ENCODE data around the gene NSMCE1.
A peak's percentile ranks its signal among the peaks of the same experiment; 100 is the strongest.
"Not testable (repeated sequence)": the region's sequence is repeated elsewhere in the genome, so short reads cannot be mapped to it uniquely, and the experiment has no call there.

NSMCE1 gene

GRCh38 chr16:27273330-27273669 is 4.7 kb upstream of the NSMCE1 start:
- Histone ChIP-seq H3K36me3 (no peaks in the 10 kb centered on the region), H3K9me3 (no peaks in the 10 kb centered on the region), H3K9ac (no peak overlapping the region), H3K4me2 (peak overlapping the region; percentile 76), H3K27ac (no peak overlapping the region), H3K4me3 (no peak overlapping the region), H3K4me1 (peaks cover 35% of the 10 kb centered on the region), H4K20me1 (no peaks in the 10 kb centered on the region), H3K27me3 (no peaks in the 10 kb centered on the region)
- no peak for TF ChIP-seq Cebpa-rat (IDR thresholded peaks at IDR 0.05)

GRCh38 chr16:27272697-27273096 is 4.1 kb upstream of the NSMCE1 start:
- not testable (repeated sequence) for H3K4me3 ChIP-seq, H4K20me1 ChIP-seq, H3K9me3 ChIP-seq, H3K36me3 ChIP-seq, H3K9ac ChIP-seq, H3K27me3 ChIP-seq, H3K27ac ChIP-seq
- Histone ChIP-seq H3K4me1 (peaks cover 41% of the 10 kb centered on the region), H3K4me2 (peak overlapping the region; percentile 76; the same call in 1 of the 2 replicates)

- Histone ChIP-seq H3K9ac (no peak overlapping the region), H3K4me2 (no peak overlapping the region), H3K4me1 (peaks cover 43% of the 10 kb centered on the region), H3K27me3 (no peaks in the 10 kb centered on the region), H4K20me1 (no peaks in the 10 kb centered on the region), H3K36me3 (no peaks in the 10 kb centered on the region), H3K4me3 (no peak overlapping the region), H3K27ac (no peak overlapping the region), H3K9me3 (no peaks in the 10 kb centered on the region)
- no peak for TF ChIP-seq Cebpa-rat (IDR thresholded peaks at IDR 0.05)
These were observed 3.5 kb upstream of the NSMCE1 start for GRCh38 chr16:27272076-27272475.

- Histone ChIP-seq H3K27me3 (no peaks in the 10 kb centered on the region), H3K36me3 (no peaks in the 10 kb centered on the region), H4K20me1 (no peaks in the 10 kb centered on the region), H3K9ac (no peak overlapping the region), H3K4me2 (no peak overlapping the region), H3K9me3 (no peaks in the 10 kb centered on the region), H3K4me3 (no peak overlapping the region), H3K27ac (no peak overlapping the region), H3K4me1 (peaks cover 43% of the 10 kb centered on the region)
- TF ChIP-seq Cebpa-rat (IDR thresholded peaks at IDR 0.05) = no peak
These were observed 1.8 kb upstream of the NSMCE1 start for GRCh38 chr16:27270349-27270748.

- no peak overlapping the region; the same call in 1 of the 2 replicates for H3K9ac ChIP-seq
- peaks cover 36% of the 10 kb centered on the region for H3K4me1 ChIP-seq
These were observed 953 bp upstream of the NSMCE1 start for GRCh38 chr16:27269300-27270150.

GRCh38 chr16:27267037-27267677 is 1.4 kb downstream of the NSMCE1 start:
- Histone ChIP-seq H3K9ac (no peak overlapping the region), H3K27ac (no peak overlapping the region), H3K27me3 (no peaks in the 10 kb centered on the region), H3K36me3 (no peaks in the 10 kb centered on the region; the same call in 1 of the 2 replicates), H3K9me3 (no peaks in the 10 kb centered on the region), H3K4me1 (peaks cover 18% of the 10 kb centered on the region), H4K20me1 (no peaks in the 10 kb centered on the region), H3K4me3 (no peak overlapping the region), H3K4me2 (no peak overlapping the region)
- TF ChIP-seq Cebpa-rat (IDR thresholded peaks at IDR 0.05) = no peak

More at GRCh38 chr16:27269300-27270150, 953 bp upstream of the NSMCE1 start:
- peak overlapping the region; percentile 80; the same call in 1 of the 2 replicates for H3K27ac ChIP-seq
- H3K9me3 ChIP-seq = no peaks in the 10 kb centered on the region
- H3K36me3 ChIP-seq = no peaks in the 10 kb centered on the region
- H3K4me2 ChIP-seq = peak overlapping the region; percentile 76
- H3K4me3 ChIP-seq = peak overlapping the region; percentile 74
- no peaks in the 10 kb centered on the region for H4K20me1 ChIP-seq
- H3K27me3 ChIP-seq = no peaks in the 10 kb centered on the region
- no peak for TF ChIP-seq Cebpa-rat (IDR thresholded peaks at IDR 0.05)

- no peak for TF ChIP-seq Cebpa-rat (IDR thresholded peaks at IDR 0.05)
- H3K27ac ChIP-seq = no peak overlapping the region
- no peaks in the 10 kb centered on the region for H4K20me1 ChIP-seq
- no peaks in the 10 kb centered on the region; the same call in 1 of the 2 replicates for H3K36me3 ChIP-seq
- peaks cover 18% of the 10 kb centered on the region for H3K4me1 ChIP-seq
- no peak overlapping the region for H3K9ac ChIP-seq
- no peak overlapping the region for H3K4me3 ChIP-seq
- H3K27me3 ChIP-seq = no peaks in the 10 kb centered on the region
- H3K4me2 ChIP-seq = no peak overlapping the region
- no peaks in the 10 kb centered on the region for H3K9me3 ChIP-seq
These were observed 2.6 kb downstream of the NSMCE1 start for GRCh38 chr16:27265982-27266381.

- H3K27ac ChIP-seq = no peak overlapping the region
These were observed 4.4 kb downstream of the NSMCE1 start for GRCh38 chr16:27264151-27264550.

GRCh38 chr16:27262904-27263423 is 5.6 kb downstream of the NSMCE1 start:
- H3K27ac ChIP-seq, H3K4me3 ChIP-seq, H3K9me3 ChIP-seq, H3K9ac ChIP-seq, H4K20me1 ChIP-seq, H3K4me1 ChIP-seq, H3K4me2 ChIP-seq, H3K27me3 ChIP-seq, H3K36me3 ChIP-seq: not testable (repeated sequence)

More at GRCh38 chr16:27264151-27264550, 4.4 kb downstream of the NSMCE1 start:
- no peak overlapping the region for H3K4me3 ChIP-seq
- no peaks in the 10 kb centered on the region for H3K9me3 ChIP-seq
- H3K9ac ChIP-seq = no peak overlapping the region
- H3K27me3 ChIP-seq = no peaks in the 10 kb centered on the region
- TF ChIP-seq Cebpa-rat (IDR thresholded peaks at IDR 0.05) = no peak
- no peak overlapping the region for H3K4me2 ChIP-seq
- H3K4me1 ChIP-seq = peaks cover 14% of the 10 kb centered on the region
- no peaks in the 10 kb centered on the region; the same call in 1 of the 2 replicates for H3K36me3 ChIP-seq
- no peaks in the 10 kb centered on the region for H4K20me1 ChIP-seq

GRCh38 chr16:27259710-27260109 is 8.9 kb downstream of the NSMCE1 start:
- no peaks in the 10 kb centered on the region for H3K9me3 ChIP-seq
- no peak overlapping the region for H3K4me3 ChIP-seq
- H3K4me1 ChIP-seq = no peaks in the 10 kb centered on the region
- H3K9ac ChIP-seq = no peak overlapping the region
- H4K20me1 ChIP-seq = no peaks in the 10 kb centered on the region
- no peaks in the 10 kb centered on the region for H3K27me3 ChIP-seq
- TF ChIP-seq Cebpa-rat (IDR thresholded peaks at IDR 0.05) = no peak
- H3K27ac ChIP-seq = no peak overlapping the region
- no peak overlapping the region for H3K4me2 ChIP-seq
- H3K36me3 ChIP-seq = peaks cover 24% of the 10 kb centered on the region

All from BLaER1 (cell line).